Measurements from ENCODE around the gene HUNK.
"Not testable (repeated sequence)": the region's sequence is repeated elsewhere in the genome, so short reads cannot be mapped to it uniquely, and the experiment has no call there.

HUNK gene

DNA sequence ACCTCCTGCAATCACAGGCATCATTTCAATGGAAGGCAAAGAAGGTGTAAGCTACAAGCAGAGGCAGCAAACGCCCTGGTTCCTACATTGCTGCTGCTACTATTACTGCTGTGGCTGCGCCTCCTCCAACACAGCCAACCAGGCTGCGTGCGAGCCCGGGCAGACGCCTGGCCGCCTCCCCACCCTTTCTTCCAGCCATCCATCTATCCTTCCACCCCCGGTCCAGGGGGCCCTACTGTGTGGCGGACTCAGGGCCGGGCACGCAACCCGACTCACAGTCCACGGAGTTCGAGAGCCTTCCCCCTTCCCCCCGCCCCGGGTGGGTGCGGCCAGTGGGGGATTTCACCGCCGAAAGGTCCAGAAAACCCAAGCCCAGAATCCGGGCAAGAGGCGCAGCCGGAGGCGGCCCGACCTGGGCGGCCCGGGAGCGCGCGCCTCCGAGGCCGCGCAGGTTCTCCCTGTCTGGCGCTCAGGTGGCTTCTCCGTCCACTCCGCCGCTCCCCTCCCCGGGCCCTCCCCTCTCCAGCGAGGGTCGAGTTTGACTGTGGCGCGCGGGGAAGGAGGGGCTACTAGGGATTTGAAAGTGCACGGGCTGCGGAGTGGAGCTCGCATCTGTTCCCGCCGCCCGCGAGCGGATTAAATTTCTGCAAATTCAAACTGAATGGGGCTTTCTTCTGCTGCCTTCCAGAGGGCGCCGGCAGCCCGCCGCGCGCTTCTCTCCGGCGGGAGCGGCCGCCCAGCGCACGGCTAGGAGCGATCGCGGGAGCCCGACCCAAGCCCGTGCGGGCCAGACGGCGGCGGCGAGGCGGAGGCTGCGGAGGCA is at the start of gene HUNK:
Gene HUNK (plus strand): TSS at position 569 of the 823 bp plus-strand sequence. CDS start 655 bp downstream, outside the sequence.
- DNase-seq (ENCODE audit: low spot score): peak; percentile 30

DNA sequence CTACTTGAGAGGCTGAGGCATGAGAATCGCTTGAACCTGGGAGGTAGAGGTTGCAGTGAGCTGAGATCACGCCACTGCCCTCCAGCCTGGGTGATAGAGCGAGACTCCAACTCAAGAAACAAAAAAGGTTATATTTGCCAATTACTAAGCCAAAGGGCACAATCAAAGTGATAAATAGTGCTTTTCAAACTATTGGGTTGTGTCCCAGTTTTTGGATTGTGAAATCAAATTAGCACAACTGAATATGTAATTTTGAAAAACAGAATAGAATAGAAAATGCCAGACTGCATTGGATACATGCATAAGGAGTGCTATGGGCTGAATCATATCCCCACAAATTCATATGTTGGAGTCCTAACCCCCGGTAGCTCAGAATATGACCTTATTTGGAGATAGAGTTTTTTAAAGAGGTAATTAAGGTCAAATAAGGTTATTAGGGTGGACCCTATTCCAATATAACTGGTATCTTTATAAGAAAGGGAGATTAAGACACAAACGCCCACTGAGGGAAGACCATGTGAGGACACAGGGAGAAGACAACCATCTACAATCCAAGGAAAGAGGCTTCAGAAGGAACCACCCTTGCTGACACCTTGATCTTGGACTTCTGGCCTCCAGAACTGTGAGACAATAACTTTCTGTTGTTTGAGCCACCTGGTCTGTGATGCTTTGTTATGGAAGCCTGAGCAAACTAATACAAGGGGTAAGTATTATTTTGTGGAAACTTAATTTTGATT is 42.9 kb upstream of the HUNK start:
- no peak for DNase-seq (ENCODE audit: low spot score)

DNA sequence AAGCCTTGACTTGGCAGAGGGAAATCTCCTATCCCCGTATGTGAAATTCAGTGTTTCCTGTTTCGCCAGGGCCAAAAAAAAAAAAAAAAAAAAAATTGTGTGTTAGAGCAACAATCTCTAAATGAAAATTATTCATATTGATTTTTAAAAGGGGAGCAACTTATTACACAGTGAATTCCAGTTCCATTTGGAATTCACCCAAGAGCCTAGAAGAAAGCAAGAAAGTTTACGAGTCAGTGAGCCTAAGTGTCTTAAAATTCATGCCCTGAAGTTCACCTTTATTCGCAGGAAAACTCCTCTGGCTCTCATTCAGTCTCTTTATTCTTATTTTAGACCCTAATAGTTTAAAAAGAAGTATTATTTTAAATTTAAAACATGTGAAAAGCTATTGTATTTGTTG is 42.1 kb upstream of the HUNK start:
- DNase-seq (ENCODE audit: low spot score): no peak

GRCh38 chr21:31837041-31837440 is 35.8 kb upstream of the HUNK start:
- no peak for DNase-seq (ENCODE audit: low spot score)

GRCh38 chr21:31837618-31838390 is 35.0 kb upstream of the HUNK start:
- no peak for DNase-seq (ENCODE audit: low spot score)

DNA sequence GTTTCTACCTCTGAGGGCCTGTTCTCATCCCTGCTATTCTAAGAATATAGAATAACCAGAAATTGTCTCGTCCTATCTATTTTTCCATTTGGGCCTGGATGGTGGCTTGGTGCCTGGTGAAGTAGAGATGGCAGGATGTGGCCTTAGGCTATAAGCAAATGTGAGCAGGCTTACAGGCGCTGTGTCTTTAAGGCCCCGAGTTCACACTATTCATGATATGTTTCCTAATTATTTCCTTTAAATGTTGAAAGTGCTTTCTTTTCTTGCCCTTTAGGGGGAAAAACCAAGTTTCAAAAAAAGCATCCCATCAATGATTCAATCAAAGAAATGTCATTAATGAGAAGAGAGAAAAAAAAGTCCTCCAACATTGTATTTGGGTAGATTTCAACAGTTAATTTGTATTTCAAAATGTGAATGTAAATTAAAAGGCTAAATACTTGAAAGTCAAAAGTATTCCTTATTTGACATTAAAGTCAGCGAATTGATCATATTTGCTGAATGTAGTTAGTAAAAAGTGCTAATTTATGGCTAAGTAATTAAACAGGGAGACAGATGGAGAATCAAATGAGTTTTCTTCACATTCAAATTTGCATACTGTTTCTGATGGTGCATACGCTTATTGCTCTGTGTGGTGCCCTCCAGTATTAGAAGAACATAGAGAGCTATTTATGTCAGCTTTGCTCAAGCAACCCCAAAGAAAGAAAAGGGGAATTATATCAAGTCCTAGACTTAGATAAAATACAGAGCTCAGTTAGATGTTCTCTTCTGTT is 34.0 kb upstream of the HUNK start:
- no peak for DNase-seq (ENCODE audit: low spot score)

DNA sequence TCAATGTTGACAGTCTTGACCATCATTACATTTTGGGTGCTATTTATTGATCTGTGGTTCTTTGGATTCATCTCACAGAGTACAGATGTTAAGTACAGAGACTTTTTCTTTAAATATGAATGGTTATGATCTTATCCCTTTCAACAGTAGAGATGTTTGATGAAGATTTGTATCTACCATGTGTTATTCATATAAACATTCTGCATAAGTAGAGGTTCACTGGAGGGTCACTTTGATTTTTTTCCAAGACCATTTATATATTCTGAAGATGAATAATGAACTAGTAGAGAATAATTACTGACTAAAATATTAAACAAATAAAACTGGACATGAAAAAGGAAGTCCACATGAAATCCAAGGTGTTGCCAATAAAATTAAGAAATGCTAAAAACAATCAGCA is 28.6 kb upstream of the HUNK start:
- DNase-seq (ENCODE audit: low spot score): no peak

GRCh38 chr21:31845151-31845729 is 27.6 kb upstream of the HUNK start:
- DNase-seq (ENCODE audit: low spot score): no peak

DNA sequence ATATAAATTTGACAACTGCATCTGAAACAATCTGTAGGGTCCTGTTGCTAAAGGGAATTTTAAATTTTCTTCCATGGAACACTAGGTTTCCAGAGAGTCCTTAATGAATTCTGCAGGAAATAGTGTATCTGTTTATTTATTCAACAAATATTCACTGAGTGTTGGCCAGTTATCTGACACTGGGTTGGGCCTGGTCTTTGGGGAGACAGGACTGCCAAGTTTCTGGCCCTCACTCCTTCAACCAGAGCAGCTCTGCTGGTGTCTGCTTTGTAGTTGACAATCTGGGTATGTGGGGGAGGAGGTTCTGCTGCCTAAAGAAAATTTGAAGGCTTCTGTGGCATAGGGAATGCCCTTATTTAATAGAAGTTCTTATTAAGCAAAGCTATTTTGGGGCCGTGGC is 26.1 kb upstream of the HUNK start:
- DNase-seq (ENCODE audit: low spot score): no peak

- no peak for DNase-seq (ENCODE audit: low spot score)
Measured at GRCh38 chr21:31847761-31848160, 25.1 kb upstream of the HUNK start.

GRCh38 chr21:31848326-31848985 is 24.4 kb upstream of the HUNK start:
- DNase-seq (ENCODE audit: low spot score): no peak

- no peak for DNase-seq (ENCODE audit: low spot score)
Measured at GRCh38 chr21:31850886-31851285, 21.9 kb upstream of the HUNK start.

DNA sequence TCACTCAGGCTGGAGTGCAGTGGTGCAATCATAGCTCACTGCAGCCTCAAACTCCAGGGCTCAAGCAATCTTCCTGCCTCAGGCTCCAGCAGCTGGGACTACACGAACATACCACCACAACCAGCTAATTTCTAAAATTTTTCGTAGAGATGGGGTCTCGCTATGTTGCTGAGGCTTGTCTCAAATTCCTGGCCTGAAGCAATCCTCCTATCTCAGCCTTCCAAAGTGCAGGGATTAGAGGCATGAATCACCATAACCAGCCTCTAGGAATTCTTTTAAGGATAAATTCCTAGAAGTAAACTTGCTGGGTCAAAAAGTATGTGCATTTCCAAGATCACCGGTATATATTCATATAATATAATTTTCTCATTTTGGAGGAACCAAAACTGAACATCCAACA is 17.6 kb upstream of the HUNK start:
- DNase-seq (ENCODE audit: low spot score): no peak

GRCh38 chr21:31857096-31857495 is 15.7 kb upstream of the HUNK start:
- DNase-seq (ENCODE audit: low spot score): no peak

GRCh38 chr21:31857631-31858030 is 15.2 kb upstream of the HUNK start:
- not testable (repeated sequence) for DNase-seq (ENCODE audit: low spot score)

DNA sequence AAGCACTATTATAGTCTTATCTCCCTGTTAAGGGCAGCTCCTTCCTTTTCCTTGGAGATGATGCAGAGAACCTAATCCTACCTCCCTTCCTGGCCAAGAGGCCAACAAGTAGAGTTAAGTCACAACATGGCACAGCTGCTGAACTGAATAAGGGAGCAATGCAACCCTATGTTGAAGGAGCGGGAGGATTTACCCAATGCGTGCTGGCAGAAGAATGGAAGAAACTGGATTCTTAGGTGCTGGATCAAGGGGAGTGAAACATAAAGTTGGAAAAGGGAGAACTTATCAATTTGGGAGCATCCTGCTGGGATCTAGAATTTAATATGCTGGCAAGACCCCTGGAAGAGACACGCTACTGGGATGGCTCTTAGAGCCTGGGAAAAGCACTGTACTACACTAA is 12.0 kb upstream of the HUNK start:
- DNase-seq (ENCODE audit: low spot score): no peak

DNA sequence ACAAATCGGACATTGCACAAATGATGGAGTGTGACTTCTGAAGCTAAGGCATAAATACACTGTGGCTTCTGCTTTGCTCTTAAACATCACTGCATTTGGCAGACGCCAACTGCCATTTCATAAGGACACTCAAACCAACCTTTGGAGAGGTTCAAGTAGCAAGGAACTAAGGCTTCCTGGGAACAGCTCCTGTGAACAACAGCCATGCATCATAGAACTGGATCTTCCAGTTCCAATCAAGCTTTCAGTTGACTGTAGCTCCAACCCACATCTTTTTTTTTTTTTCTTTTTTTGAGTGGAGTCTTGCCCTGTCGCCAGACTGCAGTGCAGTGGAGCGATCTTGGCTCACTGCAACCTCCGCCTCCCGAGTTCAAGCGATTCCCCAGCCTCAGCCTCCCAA is 10.7 kb upstream of the HUNK start:
- DNase-seq (ENCODE audit: low spot score): no peak

- DNase-seq (ENCODE audit: low spot score): no peak
Measured at GRCh38 chr21:31865429-31865970, 7.3 kb upstream of the HUNK start.

- peak; percentile 74 for DNase-seq (ENCODE audit: low spot score)
Measured at GRCh38 chr21:31866077-31866511, 6.7 kb upstream of the HUNK start.

GRCh38 chr21:31869750-31870149 is 3.1 kb upstream of the HUNK start:
- no peak for DNase-seq (ENCODE audit: low spot score)

Measured in RKO (cell line).